Upper lobe of left lung (tissue), 4 donors: ENCODE results near the gene SPATA6.

Experiments
- EP300 ChIP-seq, 4 donors: sonication (generic); formaldehyde crosslinking; IDR thresholded peaks; one replicate each; pipeline ENCODE4 v1.5.1; 2017; ENCODE audit warnings: antibody characterized with exemption in 4 of 4, control low read depth in 2 of 4
- POLR2A ChIP-seq, 4 donors: fragments of 450-650 bp; IDR thresholded peaks; one replicate each; pipeline ENCODE4 v1.5.1; 2016 to 2017; ENCODE audit warnings: antibody characterized with exemption in 4 of 4, mild to moderate bottlenecking in 2 of 4
- POLR2AphosphoS5 ChIP-seq, 2 donors: sonication (generic); formaldehyde crosslinking; IDR thresholded peaks; one replicate each; pipeline ENCODE4 v1.5.1; 2017; ENCODE audit warnings: antibody characterized with exemption in 2 of 2
- TF ChIP-seq, protein P1 (sequence below), 6 experiments: fragments of 450-650 bp in 4 of 6; fragments of 200-600 bp in 2 of 6; sonication (generic) in 2 of 6; IDR thresholded peaks; one replicate each; pipeline ENCODE4 v1.5.1; 2016 to 2019; ENCODE audit warnings: antibody characterized with exemption in 6 of 6

DNA sequence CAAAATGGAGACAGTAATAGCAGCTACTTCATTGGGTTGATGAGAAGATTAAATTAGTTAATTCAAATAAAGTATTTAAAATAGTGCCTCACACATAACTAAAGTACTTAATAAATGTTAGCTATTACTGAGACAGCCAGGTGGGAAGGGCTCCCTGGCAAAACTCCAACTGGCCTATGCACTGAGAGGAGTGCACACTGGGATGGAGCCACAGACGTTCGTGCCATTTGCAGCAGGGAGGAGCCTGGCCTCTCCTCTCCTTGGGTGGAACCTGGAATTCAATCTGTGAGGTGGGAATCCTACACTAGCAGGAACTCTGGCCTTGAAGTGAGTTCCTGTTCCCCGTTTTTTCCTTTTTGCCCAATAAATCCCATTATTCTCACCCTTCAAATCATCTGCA is 221.4 kb downstream of the SPATA6 start:
- no peak for TF ChIP-seq EP300 (IDR thresholded peaks at IDR 0.05)
- TF ChIP-seq, protein P1, sequence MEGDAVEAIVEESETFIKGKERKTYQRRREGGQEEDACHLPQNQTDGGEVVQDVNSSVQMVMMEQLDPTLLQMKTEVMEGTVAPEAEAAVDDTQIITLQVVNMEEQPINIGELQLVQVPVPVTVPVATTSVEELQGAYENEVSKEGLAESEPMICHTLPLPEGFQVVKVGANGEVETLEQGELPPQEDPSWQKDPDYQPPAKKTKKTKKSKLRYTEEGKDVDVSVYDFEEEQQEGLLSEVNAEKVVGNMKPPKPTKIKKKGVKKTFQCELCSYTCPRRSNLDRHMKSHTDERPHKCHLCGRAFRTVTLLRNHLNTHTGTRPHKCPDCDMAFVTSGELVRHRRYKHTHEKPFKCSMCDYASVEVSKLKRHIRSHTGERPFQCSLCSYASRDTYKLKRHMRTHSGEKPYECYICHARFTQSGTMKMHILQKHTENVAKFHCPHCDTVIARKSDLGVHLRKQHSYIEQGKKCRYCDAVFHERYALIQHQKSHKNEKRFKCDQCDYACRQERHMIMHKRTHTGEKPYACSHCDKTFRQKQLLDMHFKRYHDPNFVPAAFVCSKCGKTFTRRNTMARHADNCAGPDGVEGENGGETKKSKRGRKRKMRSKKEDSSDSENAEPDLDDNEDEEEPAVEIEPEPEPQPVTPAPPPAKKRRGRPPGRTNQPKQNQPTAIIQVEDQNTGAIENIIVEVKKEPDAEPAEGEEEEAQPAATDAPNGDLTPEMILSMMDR (IDR thresholded peaks at IDR 0.05) = no peak
- no peak for TF ChIP-seq POLR2A (IDR thresholded peaks at IDR 0.05)
- no peak for TF ChIP-seq POLR2AphosphoS5 (IDR thresholded peaks at IDR 0.05)
